Uterus (tissue), 4 donors: ENCODE data around the gene ZNF821. TPM values are rescaled to one million over a fixed set of nuclear protein-coding genes. Genes with fewer than 3 reads are reported as not detected.

Experiments used
- DNase-seq, 2 donors: peaks; one replicate each; pipeline ENCODE4 v3.0.0-alpha.2; 2019 to 2020
- H3K27ac ChIP-seq, 2 donors: fragments of 200-600 bp; sonication (generic); 1 replicate in 1 of 2; 2 replicates in 1 of 2; pipeline ENCODE4 v1.5.1; 2016 to 2018
- H3K27me3 ChIP-seq, 2 donors: fragments of 200-600 bp; sonication (generic); one replicate each; pipeline ENCODE4 v1.5.1; 2018 to 2019; ENCODE audit warnings: control low read depth in 1 of 2
- H3K36me3 ChIP-seq, 2 donors: fragments of 200-600 bp; sonication (generic); one replicate each; pipeline ENCODE4 v1.5.1; 2019; ENCODE audit warnings: control low read depth in 1 of 2
- H3K4me1 ChIP-seq, 2 donors: fragments of 200-600 bp; sonication (generic); one replicate each; pipeline ENCODE4 v1.5.1; 2018 to 2019; ENCODE audit warnings: control low read depth in 1 of 2
- H3K4me3 ChIP-seq, 2 donors: fragments of 200-600 bp; sonication (generic); 1 replicate in 1 of 2; 2 replicates in 1 of 2; pipeline ENCODE4 v1.5.1; 2018 to 2019; ENCODE audit warnings: mild to moderate bottlenecking in 1 of 2
- H3K9me3 ChIP-seq, 2 donors: fragments of 200-600 bp; sonication (generic); one replicate each; pipeline ENCODE4 v1.5.1; 2019; ENCODE audit warnings: control low read depth in 1 of 2
- POLR2A ChIP-seq, 2 donors: fragments of 450-650 bp; IDR thresholded peaks; one replicate each; pipeline ENCODE4 v1.6.1; 2016; ENCODE audit warnings: antibody characterized with exemption in 2 of 2, mild to moderate bottlenecking in 1 of 2, moderate library complexity in 1 of 2
- intact Hi-C: fragments of 100-400 bp; cut with DNase I; formaldehyde crosslinking; loops from one replicate; pipeline ENCODE4 v1.15.1; 2023; ENCODE audit warnings: low total_unique reads
- total RNA-seq, 4 donors: library from RNA; depleted of rRNA in 3 of 4; stranded (reverse); fragments of >200 nt in 3 of 4; gene quantifications; one replicate each; pipeline versions ENCODE4 v1.1.0 to v1.2.4, GENCODE V29; 2014 to 2023
- TF ChIP-seq, protein P1 (sequence below), 4 experiments: fragments of 200-600 bp in 2 of 4; fragments of 450-650 bp in 2 of 4; sonication (generic) in 2 of 4; IDR thresholded peaks; one replicate each; pipeline ENCODE4 v1.5.1; 2016 to 2019; ENCODE audit warnings: antibody characterized with exemption in 4 of 4, mild to moderate bottlenecking in 2 of 4, moderate library complexity in 1 of 4
- donor health status: DM: yes; HTN: yes; CAD: no.

The ZNF821 gene
- total RNA-seq, 4 donors from 2014 or later, result 0.59 to 16.9 (median 7.4) TPM

DNA sequence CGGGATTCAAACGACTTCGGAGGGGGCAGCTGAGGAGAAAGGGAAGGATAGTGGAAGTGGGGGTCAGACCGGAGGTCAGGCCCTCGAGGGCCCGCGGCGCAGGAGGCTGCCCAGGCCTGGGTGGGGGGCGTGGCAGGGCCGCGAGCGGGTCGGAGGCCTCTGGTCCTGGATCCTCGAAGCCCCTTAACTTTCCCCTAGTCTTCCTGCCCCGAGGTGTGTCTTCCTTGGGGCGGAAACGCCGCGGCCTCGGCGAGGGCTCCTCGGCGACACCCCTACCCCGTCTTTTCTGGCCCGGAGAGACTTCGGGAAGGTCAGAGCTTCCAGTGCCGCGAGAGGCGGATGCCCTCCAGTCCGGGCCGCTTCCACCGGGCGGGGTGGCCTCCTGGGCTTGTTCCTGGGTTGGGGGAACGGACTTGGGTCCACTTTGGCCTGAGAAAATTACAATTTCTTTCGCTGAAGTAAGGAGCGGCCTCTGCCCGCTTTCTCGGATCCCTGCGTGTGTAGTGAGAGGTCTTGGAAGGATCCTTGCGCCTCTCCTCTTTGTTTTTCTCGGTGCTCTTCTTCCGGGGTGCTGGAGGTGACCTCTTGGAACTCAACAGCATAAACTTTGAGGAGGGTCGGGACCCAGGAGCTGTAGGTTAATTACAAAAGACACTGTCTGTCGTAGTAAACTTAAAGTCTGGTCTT lies 11.8 kb upstream of the ZNF821 start:
- intact Hi-C loops, result no loop called here
- peak overlapping the region; percentile 67 to 82 for H3K4me3 ChIP-seq
- TF ChIP-seq, protein P1, sequence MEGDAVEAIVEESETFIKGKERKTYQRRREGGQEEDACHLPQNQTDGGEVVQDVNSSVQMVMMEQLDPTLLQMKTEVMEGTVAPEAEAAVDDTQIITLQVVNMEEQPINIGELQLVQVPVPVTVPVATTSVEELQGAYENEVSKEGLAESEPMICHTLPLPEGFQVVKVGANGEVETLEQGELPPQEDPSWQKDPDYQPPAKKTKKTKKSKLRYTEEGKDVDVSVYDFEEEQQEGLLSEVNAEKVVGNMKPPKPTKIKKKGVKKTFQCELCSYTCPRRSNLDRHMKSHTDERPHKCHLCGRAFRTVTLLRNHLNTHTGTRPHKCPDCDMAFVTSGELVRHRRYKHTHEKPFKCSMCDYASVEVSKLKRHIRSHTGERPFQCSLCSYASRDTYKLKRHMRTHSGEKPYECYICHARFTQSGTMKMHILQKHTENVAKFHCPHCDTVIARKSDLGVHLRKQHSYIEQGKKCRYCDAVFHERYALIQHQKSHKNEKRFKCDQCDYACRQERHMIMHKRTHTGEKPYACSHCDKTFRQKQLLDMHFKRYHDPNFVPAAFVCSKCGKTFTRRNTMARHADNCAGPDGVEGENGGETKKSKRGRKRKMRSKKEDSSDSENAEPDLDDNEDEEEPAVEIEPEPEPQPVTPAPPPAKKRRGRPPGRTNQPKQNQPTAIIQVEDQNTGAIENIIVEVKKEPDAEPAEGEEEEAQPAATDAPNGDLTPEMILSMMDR (IDR thresholded peaks at IDR 0.05), result no peak
- H3K9me3 ChIP-seq, result no peaks in the 10 kb centered on the region
- peak overlapping the region; percentile 93 to 99 for H3K27ac ChIP-seq
- DNase-seq, result no peak
- no peaks in the 10 kb centered on the region for H3K27me3 ChIP-seq
- no peaks in the 10 kb centered on the region for H3K36me3 ChIP-seq
- peaks cover 0 to 9% of the 10 kb centered on the region in 2 donors for H3K4me1 ChIP-seq

DNA sequence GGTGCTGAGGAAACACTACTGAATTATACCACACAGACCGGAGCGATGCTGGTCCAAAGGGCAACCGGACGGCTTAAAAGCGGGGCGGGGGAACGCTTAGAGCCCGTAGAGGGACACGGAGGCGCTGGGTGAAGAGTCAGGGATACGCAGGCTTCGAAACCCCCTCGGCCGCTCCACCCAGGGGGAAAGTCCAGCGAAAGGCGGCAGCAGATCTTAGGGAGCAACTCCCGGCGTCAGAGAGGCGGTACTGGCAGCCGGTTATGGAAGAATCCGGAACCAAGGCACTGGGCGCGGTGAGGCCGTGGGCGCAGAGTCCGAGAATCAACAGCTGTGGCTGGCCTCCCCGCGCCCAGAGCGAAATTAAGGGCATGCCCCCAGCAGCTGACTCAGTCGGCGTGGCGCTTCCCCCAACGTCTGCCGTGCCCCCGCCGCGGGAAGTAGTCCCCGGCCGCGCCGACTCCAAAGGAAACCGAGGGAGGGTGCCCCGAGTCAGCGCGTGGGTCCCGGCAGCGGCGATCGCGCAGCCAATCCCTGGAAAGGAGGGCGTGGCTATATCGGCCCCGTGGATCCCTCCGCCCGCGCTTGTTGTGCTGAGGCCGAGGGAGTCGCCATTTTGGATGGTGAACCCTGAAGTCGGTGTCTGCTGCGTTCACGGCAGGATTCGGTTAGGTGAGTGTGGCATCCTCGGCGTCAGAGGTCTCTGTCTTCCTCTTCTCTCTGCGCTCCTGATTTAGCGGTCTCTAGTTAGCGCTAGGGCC lies 11.1 kb upstream of the ZNF821 start, which contains the start of gene IST1:
Gene IST1, plus strand, starts transcription at position 611 of the 758 bp plus-strand sequence. CDS start 20,110 bp downstream, outside the sequence.
- Histone ChIP-seq H3K27me3 (no peaks in the 10 kb centered on the region), H3K27ac (peak within 1 kb of the TSS; percentile 93 to 99), H3K4me1 (peaks cover 0 to 9% of the 10 kb centered on the region in 2 donors), H3K4me3 (peak within 1 kb of the TSS; percentile 67 to 82), H3K9me3 (no peaks in the 10 kb centered on the region), H3K36me3 (no peaks in the 10 kb centered on the region)
- peak; percentile 98 for DNase-seq
- intact Hi-C loops, result no loop called here
- TF ChIP-seq, protein P1 (IDR thresholded peaks at IDR 0.05), result peak in 2 of 4 experiments; percentile 17
- TF ChIP-seq POLR2A (IDR thresholded peaks at IDR 0.05), result peak; percentile 86 to 94

DNA sequence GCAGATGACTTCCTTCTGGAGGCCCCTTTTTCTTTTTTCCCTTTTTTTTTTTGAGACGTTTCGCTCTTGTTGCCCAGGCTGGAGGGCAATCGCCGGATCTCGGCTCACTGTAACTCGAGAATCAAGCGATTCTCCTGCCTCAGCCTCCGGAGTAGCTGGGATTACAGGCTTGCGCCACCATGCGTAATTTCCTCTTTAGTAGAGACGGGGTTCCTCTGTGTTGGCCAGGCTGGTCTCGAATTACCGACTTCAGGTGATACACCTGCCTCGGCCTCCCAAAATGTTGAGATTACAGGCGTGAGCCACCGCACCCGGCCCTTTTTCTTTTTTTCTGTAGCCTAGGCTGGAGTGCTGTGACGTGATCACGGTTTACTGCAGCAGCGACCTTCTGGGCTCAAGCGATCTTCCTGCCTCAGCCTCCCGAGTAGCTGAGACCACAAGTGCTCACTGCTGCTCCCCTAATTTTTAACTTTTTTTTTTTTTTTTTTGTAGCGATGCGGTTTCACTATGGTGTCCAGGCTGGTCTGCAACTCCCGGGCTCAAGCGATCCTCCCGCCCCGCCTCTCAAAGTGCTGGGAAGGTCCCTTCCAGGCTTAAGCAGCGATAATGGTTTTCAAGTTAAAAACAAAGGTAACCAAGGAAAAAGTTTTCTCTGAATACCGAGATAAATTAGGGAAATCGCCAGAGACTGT lies 10.4 kb upstream of the ZNF821 start:
- Histone ChIP-seq H3K4me3 (peak overlapping the region; percentile 67 to 82), H3K4me1 (peaks cover 0 to 9% of the 10 kb centered on the region in 2 donors), H3K36me3 (no peaks in the 10 kb centered on the region), H3K27me3 (no peaks in the 10 kb centered on the region), H3K9me3 (no peaks in the 10 kb centered on the region), H3K27ac (peak overlapping the region; percentile 93 to 99)
- peak; percentile 44 to 52 for DNase-seq
- intact Hi-C loops, result no loop called here
- no peak for TF ChIP-seq POLR2A (IDR thresholded peaks at IDR 0.05)
- TF ChIP-seq, protein P1 (IDR thresholded peaks at IDR 0.05), result peak in 1 of 4 experiments; percentile 5

DNA sequence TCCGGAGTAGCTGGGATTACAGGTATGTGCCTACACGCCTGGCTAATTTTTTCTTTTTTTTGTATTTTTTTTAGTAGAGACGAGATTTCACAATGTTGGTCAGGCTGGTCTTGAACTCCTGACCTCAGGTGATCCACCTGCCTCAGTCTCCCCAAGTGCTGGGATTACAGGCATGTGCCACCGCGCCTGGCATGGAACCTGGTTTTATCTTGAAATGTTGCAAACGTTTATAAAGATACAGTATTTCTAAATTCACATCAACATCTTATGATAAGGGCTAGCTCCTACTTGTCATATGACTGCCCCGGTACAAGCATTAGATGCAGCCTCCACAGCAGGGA lies 9.9 kb upstream of the ZNF821 start:
- intact Hi-C loops, result no loop called here
- Histone ChIP-seq H3K9me3 (no peaks in the 10 kb centered on the region), H3K4me1 (peaks cover 0 to 9% of the 10 kb centered on the region in 2 donors), H3K4me3 (peak overlapping the region; percentile 67 to 82), H3K36me3 (no peaks in the 10 kb centered on the region), H3K27me3 (no peaks in the 10 kb centered on the region), H3K27ac (peak overlapping the region; percentile 93 to 99)
- TF ChIP-seq, protein P1 (IDR thresholded peaks at IDR 0.05), result no peak
- no peak for TF ChIP-seq POLR2A (IDR thresholded peaks at IDR 0.05)
- no peak for DNase-seq
